HG02678 (cell line): ENCODE results near the gene NCOA5.
A peak's percentile ranks its signal among the peaks of the same experiment; 100 is the strongest.

Experiments used
- ATAC-seq: cut with Tn5 transposase; IDR thresholded peaks from one replicate; pipeline ENCODE4 v1.9.1; 2021; ENCODE audit warnings: mild to moderate bottlenecking, moderate library complexity; ENCODE audit not compliant: unreplicated experiment

The NCOA5 gene

GRCh38 chr20:46089417-46090388, at the start of gene NCOA5:
TSS of gene NCOA5 (minus strand) at chr20:46089962. CDS start at chr20:46079424, 10,538 bp downstream.
- peak; percentile 87 for ATAC-seq

- ATAC-seq: no peak
These were observed 49.6 kb upstream of the NCOA5 start for GRCh38 chr20:46139266-46139889.

GRCh38 chr20:46137816-46138215, 48.1 kb upstream of the NCOA5 start:
- ATAC-seq: no peak

GRCh38 chr20:46135856-46136633, 46.3 kb upstream of the NCOA5 start:
- no peak for ATAC-seq

- no peak for ATAC-seq
These were observed 45.0 kb upstream of the NCOA5 start for GRCh38 chr20:46134716-46135115.

GRCh38 chr20:46133886-46134654, 44.3 kb upstream of the NCOA5 start:
- ATAC-seq: no peak

GRCh38 chr20:46132705-46133120, 43.0 kb upstream of the NCOA5 start:
- ATAC-seq: peak; percentile 59

- no peak for ATAC-seq
These were observed 41.6 kb upstream of the NCOA5 start for GRCh38 chr20:46131396-46131795.

GRCh38 chr20:46130534-46130933, 40.8 kb upstream of the NCOA5 start:
- no peak for ATAC-seq

GRCh38 chr20:46129955-46130481, 40.3 kb upstream of the NCOA5 start:
- ATAC-seq: no peak

GRCh38 chr20:46128310-46129151, 38.8 kb upstream of the NCOA5 start:
- no peak for ATAC-seq

- no peak for ATAC-seq
These were observed 37.7 kb upstream of the NCOA5 start for GRCh38 chr20:46127396-46128010.

GRCh38 chr20:46126440-46127056, 36.8 kb upstream of the NCOA5 start:
- no peak for ATAC-seq

- ATAC-seq: no peak
These were observed 33.9 kb upstream of the NCOA5 start for GRCh38 chr20:46123482-46124245.

- no peak for ATAC-seq
These were observed 33.0 kb upstream of the NCOA5 start for GRCh38 chr20:46122516-46123481.

- ATAC-seq: no peak
These were observed 32.3 kb upstream of the NCOA5 start for GRCh38 chr20:46122071-46122470.
